HG03139 (cell line): ENCODE measurements around the gene PTCD3.

Experiments used
- ATAC-seq: cut with Tn5 transposase; IDR thresholded peaks from one replicate; pipeline ENCODE4 v1.9.1; 2021; ENCODE audit not compliant: unreplicated experiment

PTCD3 gene

DNA sequence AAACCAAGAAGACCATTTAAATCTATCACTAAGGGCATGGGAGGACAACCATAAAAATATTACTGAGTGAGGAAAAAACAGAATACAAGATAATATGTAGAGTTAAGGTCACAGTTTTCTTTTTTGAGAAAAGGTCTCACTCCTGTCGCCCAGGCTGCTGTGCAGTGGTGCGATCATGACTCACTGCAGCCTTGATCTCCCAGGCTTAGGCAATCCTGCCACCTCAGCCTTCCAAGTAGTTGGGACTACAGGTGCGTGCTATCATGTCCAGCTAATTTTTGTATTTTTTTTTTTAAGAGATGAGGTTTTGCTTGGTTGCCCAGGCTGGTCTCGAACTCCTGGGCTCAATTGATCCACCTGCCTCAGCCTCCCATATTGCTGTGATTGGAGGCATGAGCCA, 24.3 kb upstream of the PTCD3 start:
- ATAC-seq = no peak

DNA sequence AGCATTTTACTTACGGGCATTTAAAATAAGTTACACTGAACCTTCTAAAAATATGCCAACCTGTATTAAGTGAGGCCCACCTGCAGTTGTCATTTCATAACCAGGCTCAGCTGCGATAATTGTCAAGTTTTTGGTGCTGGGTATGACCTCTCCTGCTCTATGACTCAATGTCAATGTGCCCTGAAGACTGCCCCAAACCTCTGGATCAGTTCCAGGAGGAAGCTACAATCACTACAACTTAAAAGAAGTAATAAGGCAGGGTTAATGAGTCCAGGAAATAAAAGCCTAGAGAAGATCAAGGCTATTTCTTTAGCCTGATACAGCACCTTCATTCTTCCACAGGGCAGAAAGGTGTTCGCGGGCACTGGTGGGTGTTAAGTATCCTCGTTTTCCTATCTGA, 23.3 kb upstream of the PTCD3 start:
- no peak for ATAC-seq

DNA sequence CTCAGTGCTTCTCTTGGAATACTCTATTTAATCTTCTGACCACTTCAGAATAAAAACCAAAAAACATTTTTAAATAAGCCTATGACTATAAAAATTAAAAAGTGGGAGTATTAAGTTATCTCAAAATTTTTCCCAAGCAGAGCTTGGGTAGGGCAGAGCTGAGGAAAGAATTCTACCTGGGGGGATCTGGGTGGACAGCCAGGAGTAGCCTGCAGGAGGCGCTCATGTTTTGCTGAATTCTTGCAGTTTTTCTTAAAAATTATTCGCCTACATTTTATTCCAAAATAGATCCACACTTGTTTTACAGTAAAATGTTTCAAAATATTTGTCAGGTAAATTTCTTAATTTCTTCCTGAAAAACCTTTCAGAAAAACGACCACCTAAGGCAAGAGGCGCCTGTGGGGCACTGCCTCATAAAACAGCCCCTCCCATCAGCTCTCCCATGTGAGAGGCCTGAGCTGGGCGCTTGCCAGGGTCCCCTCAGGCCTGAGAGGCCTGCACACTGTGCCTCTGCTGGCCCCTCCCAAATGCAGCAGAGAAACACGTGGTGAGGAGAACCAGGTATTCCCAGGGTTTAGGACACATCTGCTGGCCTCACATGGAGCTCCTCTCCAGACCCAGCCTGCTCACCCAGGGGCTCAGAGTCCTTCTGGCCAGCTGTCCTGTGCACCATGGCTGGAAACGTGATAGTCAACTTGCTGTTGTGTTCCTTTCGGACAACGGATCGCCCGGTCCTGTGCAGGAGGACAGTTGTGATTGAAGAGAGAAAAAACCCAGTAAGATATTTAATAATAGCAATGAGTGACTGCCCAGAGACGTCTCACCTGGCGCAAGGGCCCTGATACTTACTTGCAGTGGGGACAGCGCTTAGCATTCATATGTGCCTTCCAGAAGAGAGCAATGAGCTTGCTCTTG, 17.8 kb upstream of the PTCD3 start:
- ATAC-seq = no peak

DNA sequence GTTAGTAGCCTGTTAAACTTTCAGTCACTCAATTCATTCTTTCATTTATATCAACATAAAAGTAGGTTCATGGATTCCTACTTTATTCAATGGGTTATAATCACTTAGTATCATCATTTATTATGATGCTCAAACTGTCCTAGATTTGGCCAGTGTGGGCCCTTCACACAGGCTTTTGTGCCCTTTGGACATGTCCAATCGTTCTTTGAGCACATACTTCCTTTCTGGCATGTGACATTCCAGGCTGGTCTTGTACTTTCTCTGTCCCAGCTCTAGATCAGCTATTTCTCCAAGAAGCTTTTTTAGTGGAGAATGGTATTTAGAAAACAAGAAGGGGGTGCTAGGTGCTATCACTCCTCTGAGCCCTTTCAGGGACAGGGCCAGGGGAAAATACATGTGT, 11.8 kb upstream of the PTCD3 start:
- ATAC-seq = no peak

DNA sequence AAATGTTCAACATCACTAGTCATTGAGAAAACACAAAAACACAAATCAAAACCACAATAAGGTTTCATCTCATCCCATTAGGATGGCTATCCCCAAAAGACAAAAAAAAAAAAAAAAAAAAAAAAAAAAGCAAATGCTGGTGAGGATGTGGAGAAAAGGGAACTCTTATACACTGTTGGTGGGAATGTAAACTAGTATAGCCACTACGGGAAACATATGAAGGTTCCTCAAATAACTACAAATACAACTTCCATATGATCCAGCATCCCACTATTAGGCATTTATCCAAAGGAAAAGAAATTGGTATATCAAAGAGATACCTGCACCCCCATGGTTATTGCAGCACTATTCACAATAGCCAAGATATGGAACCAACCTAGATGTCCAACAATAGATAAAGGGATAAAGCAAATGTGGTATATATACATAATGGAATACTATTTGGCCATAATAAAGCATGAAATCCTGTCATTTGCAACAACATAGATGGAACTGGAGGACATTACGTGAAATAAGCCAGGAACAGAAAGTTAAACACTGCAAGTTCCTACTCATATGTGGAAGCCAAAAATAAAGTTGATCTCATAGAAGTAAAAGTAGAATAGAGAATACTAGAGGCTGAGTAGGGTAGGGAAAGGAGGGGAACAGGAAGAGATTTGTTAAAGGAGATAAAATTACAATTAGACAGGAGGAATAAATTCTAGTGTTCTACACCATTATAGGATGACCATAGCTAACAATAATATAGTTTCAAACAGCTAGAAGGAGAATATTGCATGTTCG, 8.7 kb upstream of the PTCD3 start:
- ATAC-seq = no peak

DNA sequence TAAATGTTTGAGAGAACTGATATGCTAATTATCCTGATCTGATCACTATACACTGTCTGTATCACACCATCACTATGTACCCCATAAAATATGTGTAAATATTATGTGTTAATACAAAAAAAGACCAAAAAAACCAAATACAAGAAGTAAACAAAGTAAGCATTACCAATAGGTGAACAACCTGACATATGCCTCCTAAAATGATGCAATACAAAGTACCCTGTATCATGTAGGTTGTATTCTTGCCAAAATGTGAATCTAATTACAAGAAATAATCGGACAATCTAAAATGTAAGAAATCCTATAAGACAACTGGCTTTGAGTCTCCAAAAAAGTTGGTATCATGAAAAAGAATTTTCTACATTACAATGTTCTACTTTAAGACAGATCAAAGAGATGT, 8.1 kb upstream of the PTCD3 start:
- no peak for ATAC-seq

DNA sequence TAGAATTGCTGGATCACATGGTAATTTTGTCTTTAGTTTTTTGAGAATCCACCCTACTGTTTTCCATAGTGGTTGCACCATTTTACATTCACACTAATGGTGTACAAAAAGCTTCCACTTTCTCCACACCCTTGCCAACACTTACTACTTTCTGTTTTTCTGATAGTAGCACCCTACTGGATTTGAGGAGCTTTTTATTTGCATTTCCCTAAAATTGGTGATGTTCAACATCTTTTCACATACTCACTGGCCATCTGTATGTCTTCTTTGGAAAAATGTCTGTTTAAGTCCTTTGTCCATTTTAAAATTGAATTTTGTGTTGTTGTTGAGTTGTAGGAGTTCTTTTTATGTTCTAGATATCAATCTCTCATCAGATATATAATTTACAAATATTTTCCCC, 3.9 kb upstream of the PTCD3 start:
- ATAC-seq = no peak

DNA sequence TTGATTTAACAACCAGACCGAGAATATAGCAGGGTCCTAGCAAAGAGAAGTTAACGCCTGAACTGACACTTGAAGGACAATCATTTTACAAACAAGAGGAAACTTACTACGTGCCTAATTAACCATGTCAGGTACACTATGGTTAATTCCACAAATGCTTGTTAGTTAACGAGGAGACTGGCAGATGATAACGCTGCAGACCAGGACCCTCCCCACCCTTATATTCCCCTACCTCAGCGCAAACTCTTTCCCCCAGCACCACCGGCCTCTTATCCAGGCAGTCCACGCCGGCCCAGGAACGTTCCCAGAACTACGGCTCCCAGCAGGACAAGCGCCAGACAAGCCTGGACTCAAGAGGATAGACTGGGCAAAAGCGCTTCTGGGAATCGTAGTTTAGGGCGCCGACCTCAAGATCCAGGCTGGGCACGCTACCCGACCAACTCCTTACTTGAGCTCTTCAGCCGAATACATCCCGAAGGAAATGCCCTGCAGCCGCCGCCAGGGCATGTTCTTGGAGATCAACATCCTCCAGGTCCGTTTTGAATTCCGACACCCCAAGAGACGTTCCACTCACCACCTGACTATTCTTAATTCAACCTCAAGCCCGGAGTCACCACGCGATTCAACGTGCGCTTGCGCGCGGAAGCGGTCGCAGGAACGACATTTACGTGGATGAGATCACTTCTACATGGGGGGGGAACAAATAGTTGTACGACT, 625 bp upstream of the PTCD3 start, which contains the start of gene POLR1A:
POLR1A (minus strand) TSS at position 635 of the 717 bp plus-strand sequence; CDS start at position 525, 110 bp downstream.
- peak; percentile 63 for ATAC-seq

DNA sequence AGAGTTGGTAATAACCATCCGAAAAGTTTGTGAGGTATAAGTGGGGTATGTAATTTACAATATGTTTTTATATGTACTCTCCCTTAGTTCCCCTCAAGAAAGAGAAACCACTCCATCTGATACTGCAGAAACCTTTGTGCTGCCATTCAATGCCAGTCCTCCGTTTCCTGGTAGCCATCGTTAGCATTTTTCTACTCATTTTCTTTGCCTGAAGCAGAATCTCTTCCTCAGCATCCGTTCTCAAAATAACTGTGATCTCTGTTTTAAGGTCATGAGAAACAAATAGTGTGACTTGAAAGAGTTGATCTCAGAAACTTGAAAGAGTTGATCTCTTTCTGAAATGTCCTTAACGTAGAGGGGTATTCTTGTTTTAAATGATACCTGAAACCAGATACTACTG, 996 bp downstream of the PTCD3 start:
- no peak for ATAC-seq

DNA sequence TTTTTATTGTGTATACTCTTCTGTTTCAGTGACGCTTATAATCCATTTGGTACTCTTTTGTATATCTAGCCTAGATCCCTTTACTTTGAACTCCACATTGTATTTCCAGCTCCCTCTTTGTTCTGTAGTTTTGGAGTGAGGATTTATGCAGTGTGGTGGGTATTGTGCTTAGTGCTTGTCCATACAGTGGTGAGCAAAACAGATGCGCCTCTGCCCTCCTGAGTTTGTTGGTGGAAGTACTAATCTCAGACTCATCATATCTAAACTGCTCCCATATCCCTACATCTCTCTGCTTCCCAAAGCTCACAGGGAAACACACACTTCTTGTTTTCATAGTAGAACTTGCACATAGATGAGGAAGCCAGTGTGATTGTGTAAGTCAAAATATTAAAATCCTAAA, 12.1 kb downstream of the PTCD3 start:
- ATAC-seq = no peak

DNA sequence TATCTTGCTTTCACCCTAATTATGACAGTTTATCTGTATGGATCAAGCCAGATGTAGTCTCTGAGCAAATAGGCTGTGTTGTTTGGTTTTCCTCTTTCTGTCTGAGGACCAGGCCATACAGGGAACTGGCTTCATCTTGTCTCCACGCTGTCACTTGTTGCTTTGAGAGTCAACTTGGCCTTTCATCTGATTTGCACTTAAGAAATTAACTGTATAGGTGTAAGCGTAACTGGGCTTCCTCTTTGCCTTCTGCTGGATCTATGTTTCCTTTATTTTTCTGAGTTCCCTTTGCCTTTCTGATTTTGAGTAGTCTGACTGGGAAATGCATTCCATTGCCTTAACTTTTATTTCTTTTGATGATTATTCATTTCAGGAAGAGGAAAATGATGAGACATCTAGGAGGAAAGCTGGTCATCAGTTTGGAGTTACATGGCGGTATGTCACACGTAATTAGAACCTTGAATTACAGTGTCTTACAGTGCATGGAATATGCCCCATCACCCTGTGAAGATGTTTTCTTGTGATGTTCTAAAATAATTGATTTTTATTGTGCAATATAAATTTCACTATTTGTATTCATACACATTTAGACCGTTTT, 17.4 kb downstream of the PTCD3 start:
- no peak for ATAC-seq

DNA sequence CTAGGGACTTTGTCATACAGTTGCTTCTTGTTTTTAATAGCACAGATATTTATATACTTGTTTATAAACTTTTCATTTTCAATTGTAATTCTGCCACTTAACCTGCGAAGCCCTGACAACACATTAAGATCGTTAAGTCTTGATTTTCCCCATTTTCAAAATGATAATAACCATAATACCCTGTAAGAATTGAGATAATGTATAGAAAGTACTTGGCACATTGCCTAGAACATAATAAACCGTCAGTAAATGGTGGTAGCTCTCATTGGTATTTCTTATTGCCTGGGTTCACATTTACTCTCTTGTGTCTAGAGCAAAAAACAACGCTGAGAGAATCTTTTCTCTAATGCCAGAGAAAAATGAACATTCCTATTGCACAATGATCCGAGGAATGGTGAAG, 18.6 kb downstream of the PTCD3 start:
- no peak for ATAC-seq

DNA sequence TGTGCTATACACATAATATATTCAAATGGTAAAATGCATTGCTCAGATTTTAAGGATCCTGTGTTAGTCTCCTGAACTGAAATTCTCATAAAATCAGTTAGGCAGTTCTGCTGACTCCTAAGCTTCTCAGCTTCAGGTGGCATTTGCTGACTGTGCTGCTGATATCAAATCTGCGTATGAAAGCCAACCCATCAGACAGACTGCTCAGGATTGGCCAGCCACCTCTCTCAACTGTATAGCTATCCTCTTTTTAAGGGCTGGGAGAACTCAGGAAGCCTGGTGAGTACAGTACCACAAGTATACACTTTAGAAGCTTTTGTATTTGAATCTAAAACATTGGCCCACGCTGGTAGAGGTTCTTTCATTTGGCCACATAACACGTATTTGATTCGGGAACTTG, 28.7 kb downstream of the PTCD3 start:
- no peak for ATAC-seq

DNA sequence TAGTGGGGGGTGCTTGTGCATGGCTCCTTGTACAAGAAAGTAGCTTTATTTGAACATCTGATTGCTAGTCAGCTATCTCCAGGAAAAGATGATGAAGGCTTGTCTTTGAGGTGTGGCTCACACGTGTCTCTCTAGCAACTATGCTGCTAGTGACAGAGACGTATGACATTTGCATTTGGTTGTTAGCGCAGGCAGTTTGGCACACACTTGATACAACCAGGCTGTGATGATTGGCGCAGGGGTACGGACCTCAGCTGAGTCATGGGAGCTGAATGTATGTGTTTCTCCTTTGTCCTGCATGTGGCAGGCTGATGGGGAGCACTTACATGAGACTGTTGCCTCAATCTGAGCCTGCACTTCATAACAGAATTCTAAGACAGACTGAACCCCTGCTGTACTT, 29.6 kb downstream of the PTCD3 start:
- ATAC-seq = no peak

DNA sequence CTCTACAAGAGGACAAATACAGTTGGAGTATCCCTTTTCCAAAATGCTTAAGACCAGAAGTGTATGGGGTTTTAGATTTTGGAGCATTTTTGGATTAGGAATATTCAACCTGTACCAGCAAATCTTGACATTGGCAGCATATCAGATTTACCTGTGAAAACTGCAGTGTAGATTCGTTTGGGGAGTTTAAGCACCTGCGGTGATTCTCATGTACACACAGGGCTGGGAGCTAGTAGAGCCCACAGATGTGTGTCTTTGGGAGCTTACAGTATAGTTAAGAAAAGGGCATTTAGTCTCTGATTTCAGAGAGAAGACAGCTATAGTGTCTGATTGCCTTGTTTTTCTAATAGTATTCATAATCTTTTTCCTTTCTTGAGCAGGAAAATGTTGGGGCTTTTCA, 30.1 kb downstream of the PTCD3 start:
- ATAC-seq = no peak

DNA sequence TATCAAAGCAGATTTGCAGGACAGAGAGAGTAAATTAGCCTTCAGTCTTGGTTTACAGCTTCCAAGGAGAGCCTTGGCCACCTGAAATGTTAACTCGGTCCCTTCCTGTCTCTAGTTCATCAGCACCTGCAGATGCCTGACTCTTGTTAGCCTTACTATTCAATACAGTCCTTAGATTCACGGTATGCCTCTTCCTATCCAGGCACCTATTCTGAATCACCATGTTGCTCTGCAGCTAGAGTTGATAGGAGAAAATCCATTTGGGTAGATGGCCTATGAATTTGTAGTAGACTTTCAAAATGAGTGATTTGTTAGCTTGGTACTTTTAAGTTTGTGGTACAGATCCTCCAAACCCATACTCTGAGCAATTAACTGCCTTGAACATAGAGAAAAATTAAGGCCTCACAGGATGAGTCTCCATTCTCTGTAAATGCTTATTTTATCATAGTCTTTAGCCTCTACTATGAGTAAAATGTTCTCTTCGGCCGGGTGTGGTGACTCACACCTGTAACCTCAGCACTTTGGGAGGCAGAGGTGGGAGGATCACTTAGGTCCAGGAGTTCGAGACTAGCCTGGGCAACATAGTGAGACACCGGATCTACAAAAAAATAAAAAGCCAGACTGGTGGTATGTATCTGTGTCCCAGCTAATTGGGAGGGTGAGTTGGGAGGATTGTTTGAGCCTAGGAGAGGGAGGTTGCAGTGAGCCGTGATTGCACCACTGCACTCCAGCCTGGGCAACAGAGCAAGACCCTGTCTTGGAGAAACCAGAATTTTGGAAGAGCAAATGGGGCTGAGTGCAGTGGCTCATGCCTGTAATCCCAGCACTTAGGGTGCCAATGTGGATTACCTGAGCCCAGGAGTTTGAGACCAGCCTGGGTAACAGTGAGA, 32.9 kb downstream of the PTCD3 start:
- ATAC-seq = no peak

DNA sequence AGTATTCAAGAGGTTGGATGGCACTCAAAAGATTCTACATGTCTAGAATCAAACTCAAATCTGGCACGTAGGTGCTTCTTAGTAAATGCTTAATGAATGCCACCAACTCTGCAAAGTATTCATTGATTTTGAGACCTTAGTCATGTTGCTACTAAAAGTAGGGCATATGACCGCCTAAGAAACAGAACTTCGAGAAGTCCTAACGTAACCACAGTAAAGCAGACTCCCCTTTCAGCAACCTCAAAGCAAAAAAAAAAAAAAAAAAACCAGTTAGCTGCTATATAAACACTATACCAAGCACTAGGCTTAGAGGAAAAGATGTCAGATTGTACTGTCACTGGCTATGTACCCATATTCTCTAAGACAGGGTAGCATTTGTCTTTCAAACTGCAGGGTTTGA, 33.9 kb downstream of the PTCD3 start:
- ATAC-seq = no peak

DNA sequence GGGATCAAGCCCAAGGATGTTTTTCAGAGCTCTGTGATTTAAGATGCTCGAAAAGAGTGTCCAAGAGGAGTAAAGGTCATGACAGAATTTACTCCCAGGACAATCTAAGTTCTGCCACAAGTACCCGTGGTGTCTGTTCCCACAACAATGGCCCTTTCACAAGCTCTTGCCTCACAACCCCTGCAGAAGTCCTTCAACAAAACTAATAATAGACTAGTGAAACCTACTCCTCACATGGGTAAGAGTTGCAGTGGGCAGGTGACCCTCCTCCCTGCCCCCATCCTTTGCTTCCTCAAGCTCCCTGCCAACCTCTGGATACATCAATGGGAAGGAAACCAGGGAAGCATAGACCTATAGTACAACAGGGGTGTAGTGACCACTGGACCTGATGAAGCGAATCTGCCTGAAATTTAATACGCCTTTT, 34.9 kb downstream of the PTCD3 start:
- ATAC-seq = no peak

DNA sequence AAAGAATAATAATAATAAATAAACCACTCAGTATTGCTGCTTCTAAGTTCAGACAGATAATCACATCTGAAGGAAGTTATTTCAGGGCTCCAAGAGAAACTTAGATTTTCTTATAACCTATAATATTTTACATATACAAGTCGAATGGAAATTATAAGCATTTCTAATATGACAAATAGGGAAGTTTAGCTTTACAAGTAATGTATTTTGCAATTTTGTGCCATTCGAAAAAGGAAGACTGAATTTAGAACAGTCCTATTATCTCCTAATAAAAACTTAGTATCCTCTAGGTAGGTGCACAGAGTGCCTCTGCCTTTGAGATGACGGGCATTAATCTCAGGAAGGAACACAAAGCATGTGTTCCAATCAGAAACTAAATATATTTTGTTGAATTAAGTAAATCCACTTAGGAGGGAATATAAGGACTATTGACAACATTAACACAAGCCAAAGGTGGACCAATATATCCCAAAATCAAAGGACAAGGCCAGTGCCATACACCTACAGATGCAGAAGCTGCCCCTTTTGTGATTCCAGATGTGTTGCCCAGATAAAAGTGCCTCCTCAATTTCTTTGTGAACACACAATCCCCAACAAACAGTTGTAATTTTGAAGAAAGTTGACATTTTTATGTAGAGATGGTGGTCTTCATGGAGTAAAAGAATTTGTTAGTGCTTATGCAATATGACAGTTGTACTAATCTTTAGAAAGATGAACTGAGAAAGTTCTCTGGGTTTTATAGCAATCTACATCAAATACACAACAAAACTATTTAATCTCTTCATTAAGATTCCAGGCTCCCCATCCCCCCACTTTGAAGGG, 36.6 kb downstream of the PTCD3 start:
- no peak for ATAC-seq
